ENCODE data around the gene ANKS1B.
A peak's percentile ranks its signal among the peaks of the same experiment; 100 is the strongest.

ANKS1B gene

DNA sequence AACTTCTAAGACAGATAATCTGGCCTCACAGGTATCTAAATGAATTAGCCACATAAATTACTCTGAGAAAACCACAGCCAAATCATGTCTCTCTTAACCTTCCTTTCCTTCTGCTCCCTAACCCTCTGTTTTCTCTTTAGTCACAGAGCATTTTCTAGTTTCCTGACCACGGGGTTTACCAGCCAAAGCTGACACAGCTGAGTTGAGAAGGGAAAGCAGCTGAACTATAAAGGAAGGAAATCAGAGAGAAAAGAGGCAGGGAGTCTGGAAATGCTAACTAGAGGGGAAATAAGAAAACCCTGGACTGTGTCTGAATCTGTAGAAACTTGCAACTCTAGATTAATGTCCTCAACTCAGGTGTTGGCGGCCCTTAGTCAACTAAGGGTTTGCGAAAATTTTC lies 24.4 kb downstream of the ANKS1B start:
- DNase-seq (ENCODE audit: low spot score): peak; percentile 37

DNA sequence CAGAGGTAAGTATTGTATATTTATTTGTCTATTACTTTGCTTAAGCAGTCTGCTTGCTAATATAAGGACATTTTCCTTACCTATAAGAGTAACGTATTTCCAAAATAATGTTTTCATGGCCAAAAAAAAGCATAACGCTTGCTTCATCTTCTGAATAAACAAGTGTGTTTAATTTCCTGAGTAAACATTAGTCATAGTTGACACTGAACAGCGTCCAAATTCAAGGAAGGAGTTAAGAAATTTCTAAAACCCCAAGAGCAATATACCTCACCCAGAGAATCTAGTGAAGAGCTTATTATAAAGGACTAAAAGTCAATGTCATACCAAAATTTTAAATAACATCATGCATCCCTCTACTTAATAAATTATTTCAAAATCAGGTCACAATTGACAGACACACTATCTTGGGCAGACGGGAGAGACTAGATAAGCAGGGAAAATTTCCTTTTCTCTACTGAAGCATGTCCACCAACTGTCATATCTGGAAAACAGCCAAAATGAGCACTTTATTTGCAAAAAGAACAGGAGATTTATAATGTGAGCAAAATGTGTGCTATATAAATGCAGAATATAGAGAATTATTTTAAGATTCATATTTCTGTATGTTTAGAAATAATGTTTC lies 25.1 kb downstream of the ANKS1B start:
- DNase-seq (ENCODE audit: low spot score): peak; percentile 30

DNA sequence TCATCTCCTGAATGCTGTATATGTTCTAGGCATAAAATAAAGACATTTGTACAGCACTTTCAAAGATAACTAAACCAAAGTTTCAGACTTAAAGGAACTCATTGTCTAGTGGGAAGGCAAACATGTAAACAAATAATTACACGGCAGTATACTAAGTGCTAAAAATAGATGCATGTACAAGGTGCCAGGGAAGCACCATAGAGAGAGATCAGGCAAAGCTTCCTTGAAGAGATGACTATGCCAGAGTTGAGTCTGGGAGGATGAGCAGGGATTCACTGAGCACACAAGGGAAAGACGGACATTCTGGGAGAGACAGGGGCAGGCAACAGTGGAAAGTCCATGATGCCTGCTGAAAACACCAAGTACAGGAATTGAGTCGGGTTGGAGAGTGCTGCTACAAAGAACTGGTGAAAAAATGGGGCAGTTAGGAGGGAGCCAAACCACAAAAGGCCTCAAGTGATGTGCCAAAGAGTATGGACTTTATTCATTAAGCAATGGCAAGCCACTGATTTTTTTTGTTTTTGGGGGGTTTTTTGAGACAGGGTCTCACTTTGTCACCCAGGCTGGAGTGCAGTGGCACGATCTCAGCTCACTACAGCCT lies 26.8 kb downstream of the ANKS1B start:
- no peak for DNase-seq (ENCODE audit: low spot score)

DNA sequence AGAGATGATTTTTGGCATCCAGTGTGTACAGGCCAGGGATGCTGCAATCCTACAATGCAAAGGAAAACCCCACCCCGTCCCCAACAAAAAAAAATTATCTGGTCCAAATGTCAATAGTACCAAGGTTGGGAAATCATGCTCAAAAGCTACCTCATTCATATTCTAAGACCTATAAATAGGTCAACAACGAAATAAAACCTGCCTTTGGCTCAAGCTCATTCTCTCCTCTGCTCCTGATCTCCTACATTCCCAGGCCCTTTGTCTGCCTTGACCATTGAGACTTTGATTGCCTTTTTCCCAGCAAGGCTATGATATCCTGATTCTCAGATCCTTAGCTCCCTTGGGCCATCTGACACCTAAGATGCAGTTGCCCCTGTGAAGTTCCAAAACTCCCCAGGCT lies 30.0 kb downstream of the ANKS1B start:
- no peak for DNase-seq (ENCODE audit: low spot score)

DNA sequence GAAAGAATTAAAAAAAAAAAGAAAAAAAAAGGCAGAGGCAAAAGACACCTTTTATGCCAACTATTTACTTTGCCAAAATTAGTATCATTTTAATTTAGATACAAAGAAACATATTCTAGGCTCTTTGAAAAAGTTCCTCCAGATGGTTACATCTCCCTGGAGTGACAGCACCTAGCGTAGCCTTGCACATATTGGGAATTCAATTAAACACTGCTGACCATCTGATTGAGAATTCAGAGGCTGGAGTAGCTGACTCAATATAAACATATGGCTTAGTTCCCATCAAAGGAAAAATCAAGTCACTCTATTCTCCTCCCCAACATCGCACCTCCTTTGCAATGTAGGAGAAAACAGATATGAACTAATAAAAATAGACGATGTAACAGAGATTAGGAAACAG lies 36.4 kb downstream of the ANKS1B start:
- no peak for DNase-seq (ENCODE audit: low spot score)

DNA sequence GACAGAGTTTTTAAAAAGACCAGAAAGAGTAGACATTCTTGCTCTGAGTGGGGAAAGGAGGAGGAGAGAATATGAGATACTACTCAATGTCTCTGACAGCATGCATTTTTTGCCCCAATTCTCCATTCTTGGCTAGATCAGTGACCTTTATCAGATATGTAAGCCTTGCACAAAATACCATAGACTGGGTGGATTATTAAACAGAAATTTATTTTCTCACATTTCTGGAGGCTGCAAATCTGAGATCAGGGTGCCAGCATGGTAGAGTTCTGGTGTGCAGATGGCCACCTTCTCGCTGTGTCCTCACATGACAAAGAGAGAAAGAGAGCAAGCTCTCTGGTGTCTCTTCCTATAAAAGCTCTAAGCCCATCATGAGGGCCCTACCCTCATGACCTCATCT lies 38.6 kb downstream of the ANKS1B start:
- DNase-seq (ENCODE audit: low spot score): no peak

DNA sequence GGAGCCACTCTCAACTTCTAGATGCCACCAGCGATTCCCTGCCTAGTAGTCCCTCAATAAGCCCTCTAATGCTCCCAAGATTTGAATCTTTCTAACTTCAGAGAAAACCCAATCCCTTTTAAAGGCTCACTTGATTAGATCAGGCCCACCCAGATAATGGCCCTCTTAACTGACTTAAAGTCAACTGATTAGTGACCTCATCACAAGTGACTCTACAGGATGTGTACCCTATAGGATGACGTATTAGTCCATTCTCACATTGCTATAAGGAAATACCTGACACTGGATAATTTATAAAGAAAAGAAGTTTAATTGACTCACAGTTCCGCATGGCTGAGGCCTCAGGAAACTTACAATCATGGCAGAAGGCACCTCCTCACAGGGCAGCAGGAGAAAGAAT lies 49.1 kb downstream of the ANKS1B start:
- DNase-seq (ENCODE audit: low spot score): no peak

DNA sequence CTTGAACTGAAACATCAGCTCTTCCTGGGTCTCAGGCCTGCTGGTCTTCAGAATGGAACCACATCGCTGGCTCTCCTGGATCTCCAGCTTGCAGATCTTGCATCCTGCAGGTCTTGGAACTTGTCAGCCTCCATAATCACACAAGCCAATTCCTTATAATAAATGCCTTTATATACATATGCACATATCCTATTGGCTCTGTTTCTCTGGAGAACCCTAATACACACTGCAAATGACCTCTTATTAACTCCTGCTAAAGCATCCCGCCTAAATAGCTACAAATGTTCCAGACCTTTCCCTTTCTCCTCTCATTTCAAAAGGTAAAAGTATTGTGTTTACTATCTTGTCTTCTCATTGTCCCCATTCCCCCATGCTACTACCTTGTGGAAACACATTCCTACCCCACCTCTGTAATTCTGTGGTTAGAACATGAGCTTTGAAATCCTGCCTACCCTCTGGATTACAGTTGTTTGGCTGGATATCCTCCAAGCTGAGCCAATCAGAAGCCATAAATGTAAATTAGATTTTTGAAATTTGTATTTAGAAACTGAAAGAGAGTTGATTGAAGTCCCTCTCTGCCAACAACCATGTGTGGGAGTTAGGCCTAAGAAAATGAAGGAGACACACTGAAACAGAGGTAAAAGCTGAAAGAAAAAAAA lies 58.1 kb downstream of the ANKS1B start:
- no peak for DNase-seq (ENCODE audit: low spot score)

DNA sequence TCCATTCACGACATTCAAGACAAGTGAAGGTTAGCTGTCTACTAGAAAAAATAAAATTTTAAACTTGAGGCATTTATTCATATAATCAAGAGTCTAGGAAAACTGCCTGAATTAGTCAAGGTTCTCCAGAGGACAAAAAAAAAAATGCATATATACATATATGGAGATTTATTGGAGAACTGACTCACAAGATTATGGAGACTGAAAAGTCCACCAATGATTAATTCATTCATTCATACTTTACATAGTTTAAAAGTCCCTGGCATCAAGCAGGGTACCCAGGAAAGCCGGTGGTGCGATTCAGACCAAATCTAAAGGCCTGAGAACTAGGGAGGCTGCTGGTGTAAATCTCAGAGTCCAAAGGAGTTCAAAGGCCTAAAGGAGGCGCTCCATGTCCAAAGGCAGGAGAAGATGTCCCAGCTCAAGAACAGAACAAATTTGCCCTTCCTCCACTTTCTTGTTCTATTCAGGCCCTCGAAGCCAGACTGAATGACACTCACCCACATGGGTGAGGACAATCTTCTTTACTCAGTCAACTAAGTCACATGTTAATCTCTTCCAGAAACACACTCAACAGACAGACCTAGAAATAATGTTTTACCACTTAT lies 64.3 kb downstream of the ANKS1B start:
- DNase-seq (ENCODE audit: low spot score): no peak

DNA sequence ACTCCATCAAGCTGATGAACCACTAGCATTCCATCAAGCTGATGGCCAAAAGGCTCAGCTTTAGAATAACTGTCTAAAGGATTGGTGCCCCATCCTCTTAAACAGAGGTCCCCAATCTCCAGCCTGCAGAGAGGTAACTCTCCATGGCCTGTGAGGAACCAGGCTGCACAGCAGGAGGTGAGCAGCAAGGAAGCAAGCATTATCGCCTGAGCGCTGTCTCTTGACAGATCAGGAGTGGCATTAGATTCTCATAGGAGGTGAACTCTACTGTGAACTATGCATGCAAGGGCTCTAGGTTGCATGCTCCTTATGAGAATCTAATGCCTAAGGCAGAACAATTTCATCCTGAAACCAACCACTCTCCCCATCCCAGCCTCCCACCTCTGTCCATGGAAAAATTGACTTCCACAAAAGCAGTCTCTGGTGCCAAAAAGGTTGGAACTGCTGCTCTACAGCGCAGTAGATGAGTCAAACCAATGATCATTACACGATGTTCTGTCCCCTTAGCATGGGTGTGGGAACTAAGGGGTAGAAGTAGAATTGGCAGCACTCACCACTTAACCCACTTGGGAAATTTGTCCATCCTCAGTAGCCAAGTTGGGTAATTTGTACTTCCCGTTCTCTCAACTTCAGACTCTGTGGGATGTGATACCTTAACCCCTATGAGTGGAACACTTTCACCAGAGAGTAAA lies 66.9 kb downstream of the ANKS1B start:
- no peak for DNase-seq (ENCODE audit: low spot score)

DNA sequence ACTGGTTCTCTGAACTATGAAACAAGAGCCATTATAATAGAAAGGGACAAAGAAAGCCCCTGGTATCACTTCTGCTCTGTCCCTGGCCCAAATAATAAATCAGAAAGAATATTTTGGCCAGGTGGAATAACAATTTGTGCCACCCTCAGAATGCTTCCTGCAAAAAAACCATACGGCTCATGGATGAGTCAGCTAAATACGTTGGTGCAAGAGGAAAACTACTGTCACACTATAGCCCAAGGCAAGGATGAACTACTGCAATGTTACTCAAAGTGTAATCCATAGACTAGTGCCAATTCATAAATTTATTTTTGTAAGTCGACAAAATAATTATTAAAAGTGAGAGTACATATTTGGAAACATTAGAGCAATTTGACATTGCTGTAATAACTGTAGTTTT lies 68.2 kb downstream of the ANKS1B start:
- no peak for DNase-seq (ENCODE audit: low spot score)

DNA sequence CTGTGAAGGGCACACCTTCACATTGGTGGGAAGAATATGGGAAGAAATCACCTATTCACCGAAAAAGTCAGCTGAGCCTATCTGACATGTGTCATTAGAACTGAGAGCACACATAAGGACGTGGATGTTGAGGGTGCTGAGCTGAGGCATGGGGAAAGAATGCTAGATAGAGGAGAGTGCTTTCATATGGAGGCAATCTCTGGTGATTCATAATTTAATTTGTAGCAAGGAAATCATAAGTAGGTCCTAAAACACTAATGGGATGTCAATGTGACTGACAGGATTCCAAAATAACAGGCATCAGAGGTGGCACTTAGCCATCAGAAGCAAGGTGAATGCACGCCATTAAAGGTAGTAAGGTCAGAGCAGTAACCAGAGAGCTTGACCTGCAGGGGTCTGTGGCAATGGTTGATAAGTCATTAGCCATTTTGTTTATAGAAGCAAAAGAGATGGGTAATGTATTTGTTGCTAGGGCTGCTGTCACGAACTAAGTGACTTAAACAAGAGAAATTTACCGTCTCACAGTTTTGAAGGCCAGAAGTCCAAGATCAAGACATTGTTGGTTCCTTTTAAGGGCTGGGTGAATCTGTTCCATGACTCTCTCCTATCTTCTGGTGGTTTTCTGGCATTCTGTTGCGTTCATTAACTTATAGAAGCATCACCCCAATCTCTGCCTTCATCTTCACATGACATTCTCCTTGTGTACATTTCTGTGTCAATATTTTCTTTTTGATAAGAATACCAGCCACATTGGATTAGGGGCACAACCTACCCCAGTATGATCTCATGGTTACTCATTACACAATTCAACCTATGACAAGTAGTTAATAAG lies 69.3 kb downstream of the ANKS1B start:
- DNase-seq (ENCODE audit: low spot score): peak; percentile 87

DNA sequence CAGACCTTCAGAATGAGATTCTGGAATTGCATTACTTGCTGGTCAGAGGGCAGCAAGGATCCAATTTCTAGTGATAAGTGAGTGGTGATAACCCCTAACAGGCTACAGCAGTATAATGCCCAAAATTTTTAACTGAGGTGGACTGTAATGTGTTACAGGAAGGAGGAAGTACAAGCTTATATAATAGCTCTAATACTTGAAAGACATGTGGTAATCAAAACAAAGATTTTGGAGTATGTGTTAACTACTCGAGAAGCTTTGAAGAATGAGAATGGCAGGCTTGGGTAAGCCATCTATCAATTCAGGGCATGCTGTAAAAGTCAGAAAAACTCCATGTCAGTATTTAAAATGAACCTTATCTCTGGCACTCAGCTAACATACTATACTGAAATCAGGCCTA lies 70.5 kb downstream of the ANKS1B start:
- no peak for DNase-seq (ENCODE audit: low spot score)

DNA sequence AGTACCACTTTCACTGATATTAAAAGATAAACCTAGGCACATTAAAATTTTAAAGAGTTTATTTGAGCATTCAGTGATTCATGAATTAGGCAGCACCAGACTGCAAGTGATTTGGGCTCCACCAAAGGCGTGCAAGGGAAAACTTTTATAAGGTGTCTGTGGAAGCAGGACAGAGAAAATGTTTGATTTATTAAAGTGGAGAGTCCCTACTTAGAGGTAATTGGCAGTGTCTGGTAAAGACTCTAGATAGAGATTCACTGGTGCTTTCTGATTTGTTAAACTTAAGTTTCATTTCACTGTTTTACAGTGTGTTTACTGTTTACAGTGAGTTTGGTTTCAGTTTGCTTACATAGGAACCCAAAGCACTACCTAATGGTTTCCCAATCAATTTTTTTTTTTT lies 72.8 kb downstream of the ANKS1B start:
- DNase-seq (ENCODE audit: low spot score): no peak

DNA sequence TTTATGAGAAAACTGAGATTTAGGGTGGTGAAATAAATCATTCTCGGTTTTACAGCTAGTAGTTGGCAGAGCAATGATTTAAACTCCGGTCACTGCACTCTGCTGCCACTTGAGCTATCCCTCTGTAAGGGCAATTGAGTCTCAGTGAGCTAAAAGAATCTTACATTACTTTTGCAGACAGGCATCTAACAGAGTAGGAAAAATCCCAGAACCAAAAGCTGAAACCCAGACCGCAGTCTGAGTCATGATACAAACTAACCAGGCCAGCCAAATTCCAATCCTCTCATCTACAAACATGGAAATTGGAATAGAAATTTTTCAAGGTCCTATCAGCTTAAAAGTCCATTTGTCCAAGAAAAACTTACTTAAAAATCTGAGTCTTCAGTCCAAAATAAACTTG lies 73.7 kb downstream of the ANKS1B start:
- DNase-seq (ENCODE audit: low spot score): peak; percentile 87

DNA sequence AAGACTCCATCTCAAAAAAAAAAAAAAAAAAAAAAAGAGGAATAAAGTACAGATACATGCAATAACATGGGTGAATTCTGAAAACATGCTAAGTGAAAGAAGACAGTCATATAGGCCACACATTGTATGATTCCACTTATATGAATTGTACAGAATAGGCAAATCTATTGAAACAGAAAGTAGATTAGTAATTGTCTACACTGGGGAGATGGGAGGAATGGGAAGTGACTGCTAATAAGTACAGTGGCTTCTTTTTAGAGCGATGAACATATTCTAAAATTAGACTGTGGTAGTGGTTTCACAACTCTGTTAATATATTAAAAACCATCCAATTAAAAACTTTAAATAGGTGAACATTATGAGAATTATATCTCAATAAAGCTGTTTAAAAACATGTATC lies 74.4 kb downstream of the ANKS1B start:
- no peak for DNase-seq (ENCODE audit: low spot score)

DNA sequence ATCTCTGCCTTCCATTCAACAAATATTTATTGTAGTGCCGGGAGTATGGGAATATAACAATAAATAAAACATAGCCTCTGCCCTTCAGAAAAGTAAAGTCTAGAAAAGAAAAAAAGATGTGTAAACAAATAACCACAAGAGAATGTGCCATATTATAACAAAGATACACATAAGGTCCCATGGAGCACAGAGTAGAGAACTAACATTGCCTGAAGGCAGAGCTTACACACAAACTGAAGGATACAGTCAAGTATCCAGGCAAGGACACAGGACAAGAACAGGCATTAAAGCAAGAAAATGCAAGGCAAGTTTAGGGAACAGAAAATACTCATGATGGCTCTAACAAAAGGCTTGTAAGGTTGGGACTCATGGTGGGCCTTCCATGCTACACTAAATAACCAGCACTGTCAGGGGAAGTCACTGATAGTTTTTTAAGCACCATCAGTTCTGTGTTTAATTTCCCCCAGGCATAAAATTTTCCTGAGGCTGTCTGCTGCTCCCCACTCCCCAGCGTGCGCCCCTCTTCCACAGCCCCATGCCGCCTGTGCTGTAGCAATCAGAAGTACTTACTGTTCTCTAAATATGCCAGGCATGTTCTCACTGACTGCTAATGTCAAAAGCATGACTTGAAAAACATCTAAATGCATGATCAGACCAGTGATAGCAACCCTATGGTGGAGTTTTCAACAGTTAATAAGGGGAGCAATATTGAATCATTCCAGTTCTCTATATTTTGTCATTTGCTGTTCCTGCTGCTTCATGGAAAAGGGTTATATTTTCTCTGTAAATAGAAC lies 77.8 kb downstream of the ANKS1B start:
- DNase-seq (ENCODE audit: low spot score): no peak

DNA sequence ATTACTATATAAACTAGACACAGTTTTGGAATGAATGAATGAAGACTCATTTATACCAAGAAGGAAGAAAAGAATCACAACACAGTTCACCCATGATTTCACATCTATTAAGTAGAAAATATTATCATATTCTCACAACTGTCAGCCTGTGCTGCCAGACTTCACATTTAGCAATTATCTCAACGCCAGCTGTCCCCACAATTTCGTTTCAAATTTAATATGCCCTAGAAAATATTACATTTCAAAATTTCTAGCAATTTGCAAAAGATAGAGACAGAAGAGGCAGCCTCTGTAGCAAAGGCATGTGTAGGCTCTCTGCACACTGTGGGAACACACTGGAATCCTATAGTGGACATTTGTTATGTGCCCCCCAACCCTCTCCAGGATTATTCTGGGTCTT lies 83.6 kb downstream of the ANKS1B start:
- DNase-seq (ENCODE audit: low spot score): no peak

DNA sequence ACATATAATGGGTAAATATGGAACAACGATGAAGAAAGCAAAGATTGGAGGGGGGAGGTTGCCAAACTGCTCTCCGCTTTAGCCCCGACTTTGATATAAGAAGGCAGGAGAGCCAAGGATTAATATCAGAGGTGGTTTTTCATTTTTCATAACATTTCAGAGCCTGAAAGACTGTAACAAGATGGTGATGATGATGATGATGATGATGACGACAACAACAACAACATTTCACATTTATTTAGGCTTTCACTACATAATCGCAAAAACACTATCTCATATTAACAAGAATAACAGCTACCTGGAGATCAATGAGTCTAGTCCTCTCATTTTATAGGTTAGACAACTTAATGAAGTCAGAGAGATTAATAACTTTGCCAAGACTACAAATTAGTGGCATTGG lies 86.1 kb downstream of the ANKS1B start:
- DNase-seq (ENCODE audit: low spot score): no peak

DNA sequence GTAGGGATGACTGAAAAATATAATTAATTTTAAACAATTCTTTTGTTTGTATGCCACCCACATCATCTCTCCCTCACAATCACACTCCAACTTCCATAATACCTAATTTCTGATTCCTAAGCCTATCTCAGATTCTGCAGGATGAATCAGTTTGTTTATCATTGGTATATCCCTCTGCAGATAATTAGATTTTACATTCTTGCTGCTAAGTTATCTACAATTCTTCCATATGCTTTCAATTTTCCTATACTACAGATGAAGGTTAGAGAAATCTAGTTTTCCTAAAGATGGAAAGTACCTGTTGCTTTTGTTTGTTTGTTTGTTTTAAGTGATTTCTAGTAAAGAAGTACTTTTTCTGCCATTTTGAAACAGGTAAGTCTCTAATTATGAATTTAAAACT lies 105.3 kb downstream of the ANKS1B start:
- DNase-seq (ENCODE audit: low spot score): no peak

DNA sequence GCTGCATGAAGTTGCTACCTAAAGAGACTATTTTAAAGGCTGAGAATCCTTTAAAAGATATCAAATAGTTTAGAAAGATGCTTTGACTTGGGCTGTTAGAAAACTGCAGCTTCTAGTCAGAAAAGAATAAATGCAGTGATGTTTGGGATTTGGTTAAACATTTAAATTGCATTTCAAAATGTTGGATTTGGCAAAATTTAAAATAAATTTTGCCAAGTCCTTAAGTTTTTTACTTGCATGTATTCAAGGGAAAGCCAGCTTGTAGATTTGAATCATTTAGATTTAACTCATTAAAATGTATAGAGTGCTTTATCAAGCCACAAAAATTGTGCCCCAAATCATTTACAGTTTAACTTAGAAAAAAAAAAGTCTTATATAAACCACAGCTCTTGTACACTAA lies 109.7 kb downstream of the ANKS1B start:
- DNase-seq (ENCODE audit: low spot score): no peak
